Small intestine (tissue), 7 donors: ENCODE results near the gene PIGS. TPM values are rescaled to one million over a fixed set of nuclear protein-coding genes. Genes with fewer than 3 reads are reported as not detected.

Source experiments
- DNase-seq, 2 donors: peaks; one replicate each; pipeline versions ENCODE4 v3.0.0 to v3.0.0-alpha.2; 2013
- FAIRE-seq: peaks from 2 replicates; lab custom pipeline; 2012; peaks lifted over from hg19 to GRCh38; lab: Jason Lieb, UNC
- H3K27ac ChIP-seq, 3 donors: one replicate each; pipeline ENCODE4 v1.5.1; 2013; ENCODE audit warnings: low read length in 2 of 3, mild to moderate bottlenecking in 2 of 3, control low read depth in 1 of 3, inconsistent platforms in 1 of 3, low read depth in 1 of 3, moderate library complexity in 1 of 3
- H3K27me3 ChIP-seq, 3 donors: one replicate each; pipeline ENCODE4 v1.6.1; 2013; ENCODE audit warnings: low read length in 3 of 3, inconsistent platforms in 1 of 3; ENCODE audit not compliant: control insufficient read depth in 3 of 3, insufficient read depth in 3 of 3
- H3K36me3 ChIP-seq, 3 donors: one replicate each; pipeline ENCODE4 v1.6.1; 2013; ENCODE audit warnings: low read length in 3 of 3, inconsistent platforms in 1 of 3, low read depth in 1 of 3, mild to moderate bottlenecking in 1 of 3, moderate library complexity in 1 of 3; ENCODE audit not compliant: control insufficient read depth in 3 of 3, insufficient read depth in 2 of 3
- H3K4me1 ChIP-seq, 3 donors: one replicate each; pipeline ENCODE4 v1.6.1; 2013; ENCODE audit warnings: low read length in 2 of 3, inconsistent platforms in 1 of 3, low read depth in 1 of 3, mild to moderate bottlenecking in 1 of 3, moderate library complexity in 1 of 3; ENCODE audit not compliant: control insufficient read depth in 3 of 3, insufficient read depth in 2 of 3
- H3K4me3 ChIP-seq, 3 donors: one replicate each; pipeline ENCODE4 v1.5.1; 2013; ENCODE audit warnings: low read length in 3 of 3, control low read depth in 1 of 3, inconsistent platforms in 1 of 3, low read depth in 1 of 3, mild to moderate bottlenecking in 1 of 3, moderate library complexity in 1 of 3
- H3K9me3 ChIP-seq, 2 donors: one replicate each; pipeline ENCODE4 v1.6.1; 2013; ENCODE audit warnings: low read depth in 1 of 2, low read length in 1 of 2; ENCODE audit not compliant: control insufficient read depth in 2 of 2, insufficient read depth in 1 of 2
- WGBS, 3 donors: extraction: QIAGEN DNeasy Blood & Tissue Kit; methylation state at CpG; one replicate each; pipeline ENCODE4 v1.1.7; 2013; 5-methylcytosine and 5-hydroxymethylcytosine counted together
- polyA plus RNA-seq, 4 donors: library from polyadenylated mRNA; stranded (reverse) in 3 of 4; unstranded in 1 of 4; fragments of 200-250 nt in 3 of 4; fragments of 120-200 nt in 1 of 4; gene quantifications; one replicate each; pipeline versions ENCODE4 v1.2.1 to v1.2.3, GENCODE V29; 2013
- donor health status: healthy with polysubstance abuse.
- donor health status: control.
- donor health status: control.
- donor health status: Bipolar disorder and iron deficiency.
- donor health status: healthy.

PIGS gene
- polyA plus RNA-seq, 4 donors, result 24.8 to 131 (median 39.8) TPM

- WGBS, 3 donors, result 78 to 88% (median 80%) methylated on average over 6 of the region's 6 CpGs
Measured at GRCh38 chr17:28520687-28521086, 50.6 kb downstream of the PIGS start.

DNA sequence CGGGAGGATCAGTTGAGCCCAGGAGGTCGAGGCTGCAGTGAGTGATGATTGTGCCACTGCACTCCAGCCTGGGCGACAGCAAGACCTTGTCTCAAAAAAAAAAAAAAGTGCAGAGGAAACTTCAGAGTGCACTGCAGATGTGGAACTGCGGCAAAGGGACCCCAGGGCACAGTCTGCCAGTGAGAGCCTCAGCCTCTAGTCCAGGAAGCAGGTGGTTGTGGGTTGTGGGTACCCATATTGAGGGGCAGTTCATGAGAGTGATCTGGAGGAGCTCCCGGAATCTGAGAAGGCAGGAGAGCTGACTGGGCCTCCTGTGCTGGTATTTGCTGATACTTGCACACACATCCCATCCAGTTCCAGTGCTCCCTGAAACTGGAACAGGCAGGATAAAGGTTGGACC is 52.1 kb downstream of the PIGS start:
- DNase-seq (no peak), FAIRE-seq (no peak)
- H3K4me1 ChIP-seq, result peaks cover 0 to 5% (median 0%) of the 10 kb centered on the region in 3 donors
- 48 to 74% (median 60%) methylated on average over 5 of the region's 5 CpGs for WGBS, 3 donors
- H3K27me3 ChIP-seq, result no peaks in the 10 kb centered on the region
- H3K9me3 ChIP-seq, result peaks cover 0 to 7% of the 10 kb centered on the region in 2 donors
- H3K27ac ChIP-seq, result no peak overlapping the region
- H3K4me3 ChIP-seq, result no peak overlapping the region
- H3K36me3 ChIP-seq, result no peaks in the 10 kb centered on the region

More at GRCh38 chr17:28520687-28521086, 50.6 kb downstream of the PIGS start:
- Histone ChIP-seq H3K4me1 (peaks cover 0 to 14% (median 0%) of the 10 kb centered on the region in 3 donors), H3K9me3 (peaks cover 0 to 7% of the 10 kb centered on the region in 2 donors), H3K27me3 (no peaks in the 10 kb centered on the region), H3K27ac (no peak overlapping the region), H3K36me3 (no peaks in the 10 kb centered on the region), H3K4me3 (no peak overlapping the region)
- no peak for FAIRE-seq
- no peak for DNase-seq

GRCh38 chr17:28518578-28518977 is 52.7 kb downstream of the PIGS start:
- Histone ChIP-seq H3K4me1 (peaks cover 0 to 8% (median 0%) of the 10 kb centered on the region in 3 donors), H3K36me3 (no peaks in the 10 kb centered on the region), H3K9me3 (peaks cover 0 to 7% of the 10 kb centered on the region in 2 donors), H3K27me3 (peaks cover 0 to 3% (median 2%) of the 10 kb centered on the region in 3 donors), H3K4me3 (no peak overlapping the region), H3K27ac (no peak overlapping the region)
- FAIRE-seq (no peak), DNase-seq (no peak)
- 74 to 82% (median 81%) methylated on average over 7 of the region's 7 CpGs for WGBS, 3 donors

- peaks cover 0 to 7% of the 10 kb centered on the region in 2 donors for H3K9me3 ChIP-seq
- no peak overlapping the region for H3K27ac ChIP-seq
- FAIRE-seq, result no peak
- H3K27me3 ChIP-seq, result peaks cover 0 to 3% (median 2%) of the 10 kb centered on the region in 3 donors
- DNase-seq, result no peak
- peaks cover 0 to 8% (median 0%) of the 10 kb centered on the region in 3 donors for H3K4me1 ChIP-seq
- H3K4me3 ChIP-seq, result no peak overlapping the region
- WGBS, 3 donors, result 71 to 72% (median 71%) methylated on average over 6 of the region's 6 CpGs
- H3K36me3 ChIP-seq, result no peaks in the 10 kb centered on the region
Measured at GRCh38 chr17:28518132-28518531, 53.2 kb downstream of the PIGS start.

GRCh38 chr17:28515518-28515917 is 55.8 kb downstream of the PIGS start:
- H3K36me3 ChIP-seq, result no peaks in the 10 kb centered on the region
- peaks cover 0 to 9% (median 2%) of the 10 kb centered on the region in 3 donors for H3K27me3 ChIP-seq
- 90 to 100% (median 91%) methylated on average over 1 of the region's 1 CpG for WGBS, 3 donors
- no peak for FAIRE-seq
- H3K4me3 ChIP-seq, result no peak overlapping the region
- H3K27ac ChIP-seq, result no peak overlapping the region
- no peak for DNase-seq
- H3K9me3 ChIP-seq, result peaks cover 0 to 7% of the 10 kb centered on the region in 2 donors
- H3K4me1 ChIP-seq, result peaks cover 0 to 8% (median 0%) of the 10 kb centered on the region in 3 donors

DNA sequence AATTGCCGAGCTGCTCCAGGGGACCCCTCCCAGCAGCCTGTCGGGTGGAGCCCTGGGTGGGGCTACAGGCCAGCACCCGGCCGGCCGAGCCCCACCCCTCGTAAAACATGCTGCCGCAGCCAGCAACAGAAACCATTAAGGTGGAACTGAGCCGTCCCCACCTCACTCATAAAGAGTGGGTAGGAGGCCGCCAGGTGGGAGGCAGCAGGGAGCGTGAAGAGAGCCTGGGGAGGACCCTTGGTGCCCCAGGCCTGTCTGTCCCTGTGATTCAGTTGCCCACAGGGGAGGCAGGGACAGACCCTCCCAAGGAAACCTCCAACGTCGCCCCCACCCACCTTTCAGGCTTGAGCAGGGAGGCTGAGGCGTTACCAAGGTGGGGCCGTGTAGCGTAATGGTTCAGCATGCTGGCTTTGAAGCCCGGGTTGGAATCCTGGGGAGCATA is 56.7 kb downstream of the PIGS start:
- Histone ChIP-seq H3K9me3 (peaks cover 0 to 7% of the 10 kb centered on the region in 2 donors), H3K4me1 (peaks cover 0 to 8% (median 0%) of the 10 kb centered on the region in 3 donors), H3K36me3 (no peaks in the 10 kb centered on the region), H3K4me3 (no peak overlapping the region), H3K27me3 (peaks cover 0 to 12% (median 2%) of the 10 kb centered on the region in 3 donors), H3K27ac (peak overlapping the region in 1 of 3 donors; percentile 38)
- DNase-seq (peak; percentile 47 to 58), FAIRE-seq (no peak)
- 11 to 45% (median 28%) methylated on average over 16 of the region's 16 CpGs for WGBS, 3 donors

DNA sequence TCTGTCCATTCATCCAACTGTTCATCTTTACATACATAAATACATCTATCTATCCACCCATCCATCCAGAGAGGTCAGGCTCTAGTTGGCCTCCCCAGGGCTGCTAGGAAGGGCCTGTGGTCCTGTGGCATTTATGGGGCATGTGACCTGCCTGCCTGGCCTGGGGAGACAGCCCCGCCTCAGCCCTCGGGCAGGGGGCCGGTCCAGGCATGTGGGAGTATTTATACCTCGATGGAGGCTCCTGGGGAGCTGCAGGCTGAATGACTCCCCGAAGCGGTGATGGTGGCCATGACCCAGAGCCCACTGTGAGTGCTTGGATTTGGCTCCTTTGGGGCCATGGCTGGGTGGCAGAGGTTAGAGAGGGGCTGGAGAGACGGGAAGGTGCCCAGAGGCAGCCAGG is 57.8 kb downstream of the PIGS start:
- DNase-seq (no peak), FAIRE-seq (no peak)
- WGBS, 3 donors, result 65 to 75% (median 71%) methylated on average over 7 of the region's 7 CpGs

DNA sequence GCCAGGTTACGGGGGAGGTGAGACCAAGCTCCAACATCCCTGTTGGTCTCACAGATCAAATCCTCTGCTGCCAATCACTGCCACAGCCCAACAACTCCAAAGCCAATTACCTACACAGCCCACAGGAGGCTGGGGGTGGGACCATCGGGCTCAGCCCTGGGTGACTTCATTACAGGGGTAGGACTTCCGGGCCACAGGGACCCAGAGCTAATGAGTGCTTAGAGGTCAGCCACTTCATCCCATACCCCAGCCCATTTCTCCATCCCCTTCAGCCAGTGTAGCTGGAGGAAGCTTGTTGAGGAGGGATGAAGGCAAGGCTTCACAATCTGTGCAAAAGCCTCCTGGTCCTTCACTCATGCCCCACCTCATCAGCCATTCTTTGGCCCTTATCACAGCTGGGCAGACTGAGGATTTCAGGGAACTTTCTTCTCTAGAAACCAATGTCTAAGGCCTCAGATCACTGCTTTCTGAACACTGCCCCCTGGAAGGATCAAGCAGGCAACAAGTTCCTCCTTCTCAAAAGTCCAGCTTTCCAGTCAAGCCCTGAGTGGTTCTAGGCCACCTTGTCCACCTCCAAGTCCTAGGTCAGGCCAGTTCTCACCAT is 59.4 kb downstream of the PIGS start:
- H3K4me1 ChIP-seq, result peaks cover 0 to 16% (median 0%) of the 10 kb centered on the region in 3 donors
- no peak for FAIRE-seq
- H3K27me3 ChIP-seq, result peaks cover 0 to 32% (median 10%) of the 10 kb centered on the region in 3 donors
- WGBS, 3 donors, result 79 to 89% (median 85%) methylated on average over 3 of the region's 3 CpGs
- no peak overlapping the region for H3K4me3 ChIP-seq
- no peaks in the 10 kb centered on the region for H3K36me3 ChIP-seq
- H3K27ac ChIP-seq, result no peak overlapping the region
- peaks cover 0 to 5% of the 10 kb centered on the region in 2 donors for H3K9me3 ChIP-seq
- DNase-seq, result no peak

More for the DNA sequence above, 57.8 kb downstream of the PIGS start:
- Histone ChIP-seq H3K4me3 (no peak overlapping the region), H3K27ac (no peak overlapping the region), H3K27me3 (peaks cover 0 to 18% (median 2%) of the 10 kb centered on the region in 3 donors), H3K9me3 (peaks cover 0 to 7% of the 10 kb centered on the region in 2 donors), H3K4me1 (peaks cover 0 to 8% (median 0%) of the 10 kb centered on the region in 3 donors), H3K36me3 (no peaks in the 10 kb centered on the region)
